Stimulated activated CD8-positive, alpha-beta memory T cell treated with anti-CD3 and anti-CD28 coated beads, Interleukin-4, amount 100 ng/mL, for 48 hours (primary cell): ENCODE data around the gene MYO3B.

ENCODE experiments used
- DNase-seq: peaks from one replicate; pipeline ENCODE4 v3.0.0-alpha.2; 2020

Gene MYO3B

GRCh38 chr2:170307052-170307451 is 129.1 kb downstream of the MYO3B start:
- DNase-seq = no peak

- DNase-seq = no peak
These were observed 129.8 kb downstream of the MYO3B start for GRCh38 chr2:170307555-170308351.

- no peak for DNase-seq
These were observed 133.0 kb downstream of the MYO3B start for GRCh38 chr2:170310876-170311502.

GRCh38 chr2:170313347-170313991 is 135.5 kb downstream of the MYO3B start:
- DNase-seq = no peak

GRCh38 chr2:170313992-170314348 is 136.0 kb downstream of the MYO3B start:
- DNase-seq = no peak

- DNase-seq = no peak
These were observed 136.9 kb downstream of the MYO3B start for GRCh38 chr2:170314744-170315447.

- no peak for DNase-seq
These were observed 143.0 kb downstream of the MYO3B start for GRCh38 chr2:170320948-170321347.

GRCh38 chr2:170321526-170321925 is 143.6 kb downstream of the MYO3B start:
- DNase-seq = no peak

- DNase-seq = no peak
These were observed 144.3 kb downstream of the MYO3B start for GRCh38 chr2:170322140-170322766.

- no peak for DNase-seq
These were observed 145.8 kb downstream of the MYO3B start for GRCh38 chr2:170323743-170324142.

GRCh38 chr2:170324640-170325046 is 146.7 kb downstream of the MYO3B start:
- DNase-seq = peak; percentile 28

- no peak for DNase-seq
These were observed 152.9 kb downstream of the MYO3B start for GRCh38 chr2:170330881-170331280.

- no peak for DNase-seq
These were observed 154.9 kb downstream of the MYO3B start for GRCh38 chr2:170332676-170333402.

- no peak for DNase-seq
These were observed 157.4 kb downstream of the MYO3B start for GRCh38 chr2:170335351-170335750.

- no peak for DNase-seq
These were observed 158.5 kb downstream of the MYO3B start for GRCh38 chr2:170336408-170336807.

GRCh38 chr2:170336916-170337315 is 159.0 kb downstream of the MYO3B start:
- DNase-seq = no peak

GRCh38 chr2:170339322-170339721 is 161.4 kb downstream of the MYO3B start:
- DNase-seq = no peak

GRCh38 chr2:170339750-170340692 is 162.1 kb downstream of the MYO3B start:
- DNase-seq = no peak

- no peak for DNase-seq
These were observed 162.7 kb downstream of the MYO3B start for GRCh38 chr2:170340693-170341068.

GRCh38 chr2:170341684-170342623 is 164.0 kb downstream of the MYO3B start:
- DNase-seq = no peak
